Activated CD8-positive, alpha-beta memory T cell treated with anti-CD3 and anti-CD28 coated beads, Interleukin-2, amount 50 U/mL, for 48 hours (primary cell): ENCODE measurements around the gene SIPA1L3.
"Not testable (repeated sequence)": the region's sequence is repeated elsewhere in the genome, so short reads cannot be mapped to it uniquely, and the experiment has no call there.

Experiments
- DNase-seq: peaks from one replicate; pipeline ENCODE4 v3.0.0-alpha.2; 2020

The SIPA1L3 gene

GRCh38 chr19:38024992-38025908, 118.2 kb downstream of the SIPA1L3 start:
- DNase-seq: no peak

- DNase-seq: no peak
Observed at GRCh38 chr19:38025909-38026307, 118.9 kb downstream of the SIPA1L3 start.

GRCh38 chr19:38028913-38029510, 122.0 kb downstream of the SIPA1L3 start:
- no peak for DNase-seq

- DNase-seq: not testable (repeated sequence)
Observed at GRCh38 chr19:38030001-38030400, 123.0 kb downstream of the SIPA1L3 start.

- no peak for DNase-seq
Observed at GRCh38 chr19:38030686-38031422, 123.8 kb downstream of the SIPA1L3 start.

- DNase-seq: no peak
Observed at GRCh38 chr19:38031423-38031770, 124.4 kb downstream of the SIPA1L3 start.

GRCh38 chr19:38032151-38032550, 125.1 kb downstream of the SIPA1L3 start:
- no peak for DNase-seq

GRCh38 chr19:38032951-38033350, 125.9 kb downstream of the SIPA1L3 start:
- no peak for DNase-seq

- DNase-seq: no peak
Observed at GRCh38 chr19:38033658-38034491, 126.9 kb downstream of the SIPA1L3 start.

- no peak for DNase-seq
Observed at GRCh38 chr19:38034492-38034860, 127.5 kb downstream of the SIPA1L3 start.

- no peak for DNase-seq
Observed at GRCh38 chr19:38035515-38036495, 128.8 kb downstream of the SIPA1L3 start.

- no peak for DNase-seq
Observed at GRCh38 chr19:38036707-38037611, 130.0 kb downstream of the SIPA1L3 start.

- DNase-seq: no peak
Observed at GRCh38 chr19:38039966-38040365, 133.0 kb downstream of the SIPA1L3 start.

GRCh38 chr19:38042132-38042531, 135.1 kb downstream of the SIPA1L3 start:
- DNase-seq: no peak

GRCh38 chr19:38043649-38044144, 136.7 kb downstream of the SIPA1L3 start:
- DNase-seq: no peak

GRCh38 chr19:38044267-38045111, 137.5 kb downstream of the SIPA1L3 start:
- DNase-seq: no peak

- DNase-seq: no peak
Observed at GRCh38 chr19:38045554-38046253, 138.7 kb downstream of the SIPA1L3 start.

- DNase-seq: no peak
Observed at GRCh38 chr19:38046254-38047048, 139.4 kb downstream of the SIPA1L3 start.
